Measurements from ENCODE around the gene ACTR1A. TPM values are rescaled to one million over a fixed set of nuclear protein-coding genes. Genes with fewer than 3 reads are reported as not detected.
A peak's percentile ranks its signal among the peaks of the same experiment; 100 is the strongest.
"Not testable (repeated sequence)": the region's sequence is repeated elsewhere in the genome, so short reads cannot be mapped to it uniquely, and the experiment has no call there.

ACTR1A gene
- total RNA-seq, 1 experiment from 2014 or later: 82.1 TPM

DNA sequence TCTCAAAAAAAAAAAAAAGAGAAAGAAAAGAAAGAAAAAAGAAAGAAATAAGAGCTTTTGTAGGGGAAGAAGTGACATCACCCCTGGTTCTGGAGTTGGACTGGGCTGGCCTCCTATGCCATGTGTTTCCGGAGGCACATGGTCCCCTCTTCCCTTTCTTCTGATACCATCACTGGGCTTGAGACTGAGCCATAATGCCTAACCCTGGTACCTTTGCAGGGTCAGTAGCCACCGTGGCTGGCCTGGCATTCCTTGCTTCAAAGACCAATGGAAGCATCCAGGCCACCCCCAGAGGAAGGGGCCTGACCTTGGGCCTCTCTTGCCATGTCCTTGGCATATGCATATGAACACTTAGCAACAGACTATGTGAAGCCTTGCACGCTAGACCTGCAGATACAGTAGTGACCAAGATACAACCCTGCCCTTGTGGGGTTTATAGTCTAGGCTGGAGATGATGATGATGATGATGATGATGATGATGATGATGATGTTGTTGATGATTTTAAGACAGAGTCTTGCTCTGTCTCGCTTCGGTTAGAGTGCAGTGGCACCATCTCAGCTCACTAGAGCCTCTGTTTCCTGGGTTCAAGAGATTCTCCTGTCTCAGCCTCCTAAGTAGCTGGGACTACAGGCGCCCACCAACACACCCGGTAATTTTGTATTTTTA lies 33.1 kb upstream of the ACTR1A start:
- TF ChIP-seq CTCF (conservative IDR thresholded peaks at IDR 0.05): no peak
- no peaks in the 10 kb centered on the region for H4K20me1 ChIP-seq (ENCODE audit: control insufficient read depth, insufficient read depth, insufficient read length)
- H2BK20ac ChIP-seq (ENCODE audit: low read depth, low read length, poor library complexity, severe bottlenecking): no peak overlapping the region
- no peak overlapping the region for H3K27ac Mint-ChIP-seq
- no peak overlapping the region for H3K4me3 Mint-ChIP-seq
- DNase-seq: no peak
- H3K27me3 Mint-ChIP-seq (ENCODE audit: low read depth): no peaks in the 10 kb centered on the region; the same call in 1 of the 2 replicates
- no peak overlapping the region for H3K56ac ChIP-seq (ENCODE audit: insufficient read length, low read depth, low read length)
- no peak overlapping the region for H3K27ac ChIP-seq (ENCODE audit: insufficient read length, low read depth, low read length)
- no peak overlapping the region for H4K5ac ChIP-seq (ENCODE audit: insufficient read length, low read depth, low read length)
- H3K18ac ChIP-seq (ENCODE audit: insufficient read length, low read depth, low read length): no peak overlapping the region
- no CpG with 5 or more reads among the region's 7 CpGs for WGBS (ENCODE audit: extremely low coverage, insufficient read length, low lambda C conversion rate)
- H3K23ac ChIP-seq (ENCODE audit: insufficient read length, low read depth, low read length): no peak overlapping the region
- no peak overlapping the region for H3T11ph ChIP-seq (ENCODE audit: low read length)
- H2BK5ac ChIP-seq (ENCODE audit: insufficient read length, low read length): no peak overlapping the region
- H3K4ac ChIP-seq (ENCODE audit: low read depth, low read length): no peak overlapping the region
- H3K36me3 Mint-ChIP-seq (ENCODE audit: insufficient read depth in 1 of 3, low read depth in 3 of 3): no peaks in the 10 kb centered on the region
- H3K79me1 ChIP-seq (ENCODE audit: insufficient read depth, low read depth, low read length, poor library complexity, severe bottlenecking): no peaks in the 10 kb centered on the region
- no peak overlapping the region for H3K14ac ChIP-seq (ENCODE audit: insufficient read depth, low read length)
- no peaks in the 10 kb centered on the region for H3K27me3 ChIP-seq (ENCODE audit: insufficient read depth, low read length)
- H2BK12ac ChIP-seq (ENCODE audit: insufficient read length, low read depth, low read length): no peak overlapping the region
- no peak overlapping the region for H4K8ac ChIP-seq (replicated peaks; ENCODE audit: insufficient read length, low read depth, low read length)
- no peak overlapping the region for H4K91ac ChIP-seq (ENCODE audit: insufficient read length, low read depth, low read length)
- H2AK5ac ChIP-seq (ENCODE audit: insufficient read length, low read length): no peak overlapping the region
- no peak overlapping the region for H2BK15ac ChIP-seq (ENCODE audit: low read depth, low read length)
- no peaks in the 10 kb centered on the region for H3K4me1 Mint-ChIP-seq
- H3K4me2 ChIP-seq (ENCODE audit: insufficient read depth, insufficient read length, low read length): no peak overlapping the region
- H3K9ac ChIP-seq (ENCODE audit: extremely low read depth, insufficient read length, low read length): no peak overlapping the region
- no peak overlapping the region for H2AFZ ChIP-seq (ENCODE audit: low read length)
- no peak overlapping the region for H2BK120ac ChIP-seq (ENCODE audit: low read depth, low read length, poor library complexity, severe bottlenecking)
- no peaks in the 10 kb centered on the region for H3K79me2 ChIP-seq (ENCODE audit: insufficient read depth, low read length)
- H3K9me3 ChIP-seq (ENCODE audit: control insufficient read depth, low read depth, low read length): no peaks in the 10 kb centered on the region
- H3K4me1 ChIP-seq (ENCODE audit: insufficient read depth, low read length): no peaks in the 10 kb centered on the region
- H3K23me2 ChIP-seq (ENCODE audit: insufficient read length, low read depth, low read length, poor library complexity, severe bottlenecking): no peaks in the 10 kb centered on the region
- no peaks in the 10 kb centered on the region for H3K9me3 Mint-ChIP-seq

GRCh38 chr10:102534966-102535365 lies 32.5 kb upstream of the ACTR1A start:
- H4K8ac ChIP-seq (replicated peaks; ENCODE audit: insufficient read length, low read depth, low read length); H4K91ac ChIP-seq (ENCODE audit: insufficient read length, low read depth, low read length); H3K4ac ChIP-seq (ENCODE audit: low read depth, low read length); H4K5ac ChIP-seq (ENCODE audit: insufficient read length, low read depth, low read length); H3K79me1 ChIP-seq (ENCODE audit: insufficient read depth, low read depth, low read length, poor library complexity, severe bottlenecking); H3K4me1 Mint-ChIP-seq; H3K36me3 Mint-ChIP-seq (ENCODE audit: insufficient read depth in 1 of 3, low read depth in 3 of 3); H2BK120ac ChIP-seq (ENCODE audit: low read depth, low read length, poor library complexity, severe bottlenecking); H2BK20ac ChIP-seq (ENCODE audit: low read depth, low read length, poor library complexity, severe bottlenecking); H3K23me2 ChIP-seq (ENCODE audit: insufficient read length, low read depth, low read length, poor library complexity, severe bottlenecking); H3K4me1 ChIP-seq (ENCODE audit: insufficient read depth, low read length); H3K27me3 ChIP-seq (ENCODE audit: insufficient read depth, low read length); H2BK15ac ChIP-seq (ENCODE audit: low read depth, low read length); H3K23ac ChIP-seq (ENCODE audit: insufficient read length, low read depth, low read length); H3K9me3 Mint-ChIP-seq; H3K27ac ChIP-seq (ENCODE audit: insufficient read length, low read depth, low read length); H2AK5ac ChIP-seq (ENCODE audit: insufficient read length, low read length); H4K20me1 ChIP-seq (ENCODE audit: control insufficient read depth, insufficient read depth, insufficient read length); H3K4me2 ChIP-seq (ENCODE audit: insufficient read depth, insufficient read length, low read length); H3K79me2 ChIP-seq (ENCODE audit: insufficient read depth, low read length); H2BK5ac ChIP-seq (ENCODE audit: insufficient read length, low read length); H3K18ac ChIP-seq (ENCODE audit: insufficient read length, low read depth, low read length); H3K27me3 Mint-ChIP-seq (ENCODE audit: low read depth); H3K9me3 ChIP-seq (ENCODE audit: control insufficient read depth, low read depth, low read length); H2BK12ac ChIP-seq (ENCODE audit: insufficient read length, low read depth, low read length); H2AFZ ChIP-seq (ENCODE audit: low read length); H3K9ac ChIP-seq (ENCODE audit: extremely low read depth, insufficient read length, low read length); H3K14ac ChIP-seq (ENCODE audit: insufficient read depth, low read length); H3K4me3 Mint-ChIP-seq; DNase-seq; H3K56ac ChIP-seq (ENCODE audit: insufficient read length, low read depth, low read length); H3T11ph ChIP-seq (ENCODE audit: low read length): not testable (repeated sequence)
- no CpG with 5 or more reads among the region's 9 CpGs for WGBS (ENCODE audit: extremely low coverage, insufficient read length, low lambda C conversion rate)
- peak overlapping the region in 1 of 3 experiments; percentile 88; a peak in 1 of 7 replicates for H3K27ac Mint-ChIP-seq

Data from H9 (cell line).